Mucosa of gallbladder (tissue), 1 donor: ENCODE measurements around the gene CACNA1H. TPM values are rescaled to one million over a fixed set of nuclear protein-coding genes. Genes with fewer than 3 reads are reported as not detected.

Experiments
- DNase-seq: peaks from one replicate; pipeline ENCODE4 v3.0.0-alpha.2; 2020; ENCODE audit warnings: low spot score
- total RNA-seq: library from RNA; stranded (reverse); gene quantifications from one replicate; pipeline ENCODE4 v1.2.1, GENCODE V29; 2021
- donor health status: DM: no; HTN: no; CAD: no.

CACNA1H gene
- total RNA-seq, 1 donor from 2014 or later, result 133 TPM

DNA sequence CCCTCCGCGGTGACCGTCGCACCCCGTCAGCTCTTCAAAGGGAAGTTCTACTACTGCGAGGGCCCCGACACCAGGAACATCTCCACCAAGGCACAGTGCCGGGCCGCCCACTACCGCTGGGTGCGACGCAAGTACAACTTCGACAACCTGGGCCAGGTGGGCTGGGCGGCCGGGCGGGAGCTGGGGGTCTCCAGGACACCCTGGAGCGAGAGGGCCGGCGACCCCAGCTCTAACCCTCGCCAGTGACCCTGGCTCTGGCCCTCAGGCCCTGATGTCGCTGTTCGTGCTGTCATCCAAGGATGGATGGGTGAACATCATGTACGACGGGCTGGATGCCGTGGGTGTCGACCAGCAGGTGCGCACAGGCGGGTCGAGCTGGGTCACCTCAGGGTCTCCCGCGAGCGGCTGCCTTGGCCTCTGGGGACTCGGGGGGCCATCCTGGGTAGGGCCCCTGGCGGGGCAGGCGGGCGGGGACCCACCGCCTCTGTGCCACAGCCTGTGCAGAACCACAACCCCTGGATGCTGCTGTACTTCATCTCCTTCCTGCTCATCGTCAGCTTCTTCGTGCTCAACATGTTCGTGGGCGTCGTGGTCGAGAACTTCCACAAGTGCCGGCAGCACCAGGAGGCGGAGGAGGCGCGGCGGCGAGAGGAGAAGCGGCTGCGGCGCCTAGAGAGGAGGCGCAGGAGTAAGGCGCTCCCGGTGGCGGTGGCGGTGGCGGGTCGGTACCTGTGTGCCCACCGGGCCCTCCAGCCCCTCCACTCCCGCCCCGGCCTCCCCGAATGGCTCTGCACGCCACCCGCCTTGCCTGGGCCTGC is 58.8 kb downstream of the CACNA1H start:
- no peak for DNase-seq

DNA sequence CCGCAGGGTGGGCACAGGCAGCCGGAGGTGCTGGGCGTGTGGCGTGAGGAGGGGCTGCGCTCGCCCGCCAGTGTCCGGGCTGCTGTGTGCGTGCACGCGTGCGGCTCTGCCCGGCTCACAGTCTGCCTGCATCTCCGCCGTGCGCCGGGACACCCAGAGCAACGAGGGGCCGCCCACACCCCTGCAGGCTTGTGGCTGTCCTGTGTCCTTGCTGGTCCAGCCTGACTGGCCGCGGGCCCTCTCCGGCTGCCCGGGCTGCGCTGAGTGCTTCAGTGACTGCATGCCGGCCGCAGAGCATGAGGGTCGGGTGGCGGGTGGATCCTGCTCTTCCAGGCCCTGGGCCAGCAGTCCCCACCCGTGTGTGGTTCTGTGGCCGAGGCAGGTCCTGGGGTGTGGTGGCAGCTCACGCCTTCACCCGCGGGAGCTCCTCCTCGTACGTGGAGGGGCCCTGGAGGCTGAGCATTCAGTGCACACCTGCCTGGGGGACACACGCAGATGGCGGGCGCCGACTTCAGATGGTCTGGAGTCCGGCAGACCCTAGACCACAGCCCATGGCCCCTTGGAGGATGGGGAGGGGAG is 59.8 kb downstream of the CACNA1H start:
- no peak for DNase-seq

DNA sequence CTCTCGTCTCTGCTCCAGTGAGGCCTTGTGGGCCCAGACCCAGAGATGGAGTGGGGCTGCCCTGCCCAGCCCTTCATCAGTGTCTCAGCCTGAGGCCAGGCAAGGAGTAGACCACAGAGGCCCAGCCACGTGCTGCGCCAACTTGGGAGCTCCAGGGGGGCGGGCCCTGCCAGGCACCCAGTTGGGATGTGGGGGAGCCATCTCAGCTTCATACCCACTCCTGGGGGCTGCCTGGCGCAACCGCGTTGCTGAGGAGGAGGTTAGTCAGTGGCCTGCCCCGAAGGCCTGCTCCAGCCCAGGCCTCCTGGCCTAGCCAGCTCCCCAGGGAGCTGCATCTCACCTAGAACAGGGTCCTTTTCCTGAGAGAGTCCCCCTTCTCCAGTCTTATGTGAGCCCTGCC is 60.3 kb downstream of the CACNA1H start:
- no peak for DNase-seq

DNA sequence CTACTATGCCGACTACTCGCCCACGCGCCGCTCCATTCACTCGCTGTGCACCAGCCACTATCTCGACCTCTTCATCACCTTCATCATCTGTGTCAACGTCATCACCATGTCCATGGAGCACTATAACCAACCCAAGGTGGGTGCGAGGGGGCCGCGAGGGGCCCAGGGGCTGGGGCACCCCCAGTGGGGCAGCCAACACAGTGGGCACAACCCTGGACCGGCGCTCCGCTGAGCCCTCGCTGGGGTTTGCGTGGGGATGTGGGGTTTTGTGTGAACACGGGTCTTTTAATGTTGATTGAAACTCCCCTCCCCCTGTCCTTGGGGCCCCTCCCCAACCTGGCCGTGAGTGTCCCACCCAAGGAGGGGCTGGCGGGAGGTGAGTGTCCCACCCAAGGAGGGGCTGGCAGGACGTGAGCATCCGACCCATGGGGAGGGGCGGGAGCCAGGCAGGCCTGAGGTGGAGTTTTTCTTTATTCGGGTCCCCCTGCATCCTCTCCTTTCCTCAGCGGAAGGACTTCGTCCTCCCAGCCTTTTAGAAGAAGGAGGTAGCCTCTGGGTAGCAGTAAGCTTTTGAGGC is 61.0 kb downstream of the CACNA1H start:
- DNase-seq, result no peak

DNA sequence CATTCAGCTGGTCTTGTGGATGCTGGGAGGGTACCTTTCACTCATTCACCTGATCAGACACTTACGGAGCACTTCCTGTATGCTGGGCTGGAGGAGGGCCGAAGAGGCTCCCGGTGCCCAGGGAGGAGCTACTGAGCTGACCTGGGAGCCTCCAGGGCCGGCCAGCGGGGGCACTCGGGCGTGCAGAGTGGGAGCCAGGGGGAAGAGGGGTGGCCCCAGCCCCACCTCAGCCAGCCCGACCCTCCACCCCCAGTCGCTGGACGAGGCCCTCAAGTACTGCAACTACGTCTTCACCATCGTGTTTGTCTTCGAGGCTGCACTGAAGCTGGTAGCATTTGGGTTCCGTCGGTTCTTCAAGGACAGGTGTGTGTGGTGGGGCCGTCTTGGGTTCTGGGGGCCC is 61.8 kb downstream of the CACNA1H start:
- no peak for DNase-seq

DNA sequence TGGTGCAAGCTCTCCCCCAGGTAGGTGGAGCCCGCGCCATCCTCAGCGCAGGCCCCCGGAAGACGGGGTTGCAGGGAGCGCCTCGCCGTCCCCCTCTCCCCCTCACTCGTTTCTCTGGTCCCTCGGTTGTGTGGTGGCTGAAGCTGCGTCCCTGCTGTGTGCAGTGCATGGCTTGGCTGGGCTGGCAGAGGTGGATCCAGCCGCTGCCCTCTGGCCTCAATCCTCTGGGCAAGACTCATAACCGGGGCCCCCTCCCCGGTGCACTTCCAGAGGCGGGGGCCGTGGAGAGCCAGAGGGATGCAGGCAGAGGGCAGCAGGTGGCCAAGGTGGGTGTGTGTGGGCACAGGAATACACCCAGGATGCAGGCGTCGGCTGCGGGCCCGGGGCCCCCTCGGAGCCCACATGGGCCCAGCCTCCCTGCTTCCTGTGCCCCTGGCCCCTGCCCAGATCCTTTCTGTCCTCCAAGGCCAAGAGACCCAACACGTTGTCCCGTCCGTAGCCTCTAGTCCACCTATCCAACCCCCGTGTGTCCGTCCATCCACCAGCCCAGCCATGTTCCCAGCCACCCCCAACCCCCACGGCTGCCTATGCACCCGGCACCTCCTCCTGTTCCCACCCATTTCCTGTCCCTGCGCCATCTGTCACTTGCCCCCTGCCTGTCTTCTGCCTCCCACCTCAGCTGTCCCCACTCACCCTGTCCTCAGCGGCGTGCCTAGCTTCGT is 62.8 kb downstream of the CACNA1H start:
- no peak for DNase-seq

DNA sequence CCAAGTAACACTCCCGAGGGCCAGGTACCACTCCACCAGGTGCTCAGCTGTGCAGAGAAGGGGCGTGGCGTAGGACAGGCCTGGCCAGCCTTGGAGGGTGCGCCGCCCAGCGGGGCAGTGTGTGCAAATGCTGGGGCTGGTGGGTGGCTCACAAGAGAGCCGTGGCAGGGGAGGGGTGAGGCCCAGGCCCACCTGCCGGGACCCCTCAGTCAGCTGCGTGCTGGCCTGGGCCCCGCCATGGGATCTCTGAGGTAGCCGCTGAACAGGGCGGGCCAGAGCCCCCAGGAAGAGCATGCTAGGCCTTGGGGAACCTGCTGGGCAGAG is 63.4 kb downstream of the CACNA1H start:
- no peak for DNase-seq

DNA sequence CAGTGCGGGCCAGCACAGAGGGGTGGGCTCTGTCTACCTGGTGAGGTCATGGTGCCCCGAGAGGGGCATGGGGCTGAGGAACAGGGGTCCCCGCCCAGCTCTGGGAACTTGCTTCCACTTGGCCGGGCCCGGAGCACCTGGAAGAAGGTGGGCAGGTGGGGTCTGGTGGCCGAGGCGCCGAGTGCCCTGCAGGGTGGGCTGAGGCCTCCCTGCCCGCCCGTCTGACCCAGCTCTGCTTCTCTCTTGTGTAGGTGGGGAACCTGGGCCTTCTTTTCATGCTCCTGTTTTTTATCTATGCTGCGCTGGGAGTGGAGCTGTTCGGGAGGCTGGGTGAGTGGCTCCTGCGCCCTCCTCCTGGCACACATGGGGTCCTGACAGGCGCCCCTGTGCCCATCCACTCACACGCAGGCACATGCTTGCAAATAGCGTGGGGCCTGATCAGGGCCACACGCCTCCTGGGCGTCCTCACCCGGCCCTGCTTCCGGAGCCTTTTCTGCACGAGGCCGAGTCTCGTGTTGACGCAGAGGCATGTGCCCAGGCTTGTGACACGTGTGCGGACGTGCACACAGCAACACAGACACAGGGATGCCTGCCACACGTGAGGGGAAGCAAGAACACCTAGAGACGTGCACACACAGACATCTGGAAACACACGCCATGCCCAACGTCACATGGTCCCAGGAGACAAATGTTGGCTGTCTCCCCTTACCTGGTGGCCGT is 63.9 kb downstream of the CACNA1H start:
- DNase-seq, result no peak

DNA sequence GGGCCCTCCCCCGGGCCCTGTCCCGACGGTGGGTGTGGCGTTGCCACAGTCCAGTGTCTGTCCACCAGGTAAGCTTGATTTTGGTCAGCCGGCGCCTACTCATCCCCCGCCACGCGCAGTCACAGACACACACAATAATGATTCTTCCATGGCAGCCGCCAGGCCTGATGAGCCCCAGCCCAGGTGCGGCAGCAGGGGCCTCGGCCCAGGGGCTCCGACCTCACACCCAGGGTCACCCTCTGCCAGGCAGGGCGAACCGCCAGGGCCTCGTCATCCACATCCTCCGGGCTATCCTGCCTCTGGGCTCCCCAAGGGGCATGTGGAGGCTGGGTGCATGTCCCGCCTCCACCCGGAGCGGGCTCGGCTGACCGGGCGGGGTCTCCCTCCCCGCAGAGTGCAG is 64.6 kb downstream of the CACNA1H start:
- DNase-seq, result no peak

DNA sequence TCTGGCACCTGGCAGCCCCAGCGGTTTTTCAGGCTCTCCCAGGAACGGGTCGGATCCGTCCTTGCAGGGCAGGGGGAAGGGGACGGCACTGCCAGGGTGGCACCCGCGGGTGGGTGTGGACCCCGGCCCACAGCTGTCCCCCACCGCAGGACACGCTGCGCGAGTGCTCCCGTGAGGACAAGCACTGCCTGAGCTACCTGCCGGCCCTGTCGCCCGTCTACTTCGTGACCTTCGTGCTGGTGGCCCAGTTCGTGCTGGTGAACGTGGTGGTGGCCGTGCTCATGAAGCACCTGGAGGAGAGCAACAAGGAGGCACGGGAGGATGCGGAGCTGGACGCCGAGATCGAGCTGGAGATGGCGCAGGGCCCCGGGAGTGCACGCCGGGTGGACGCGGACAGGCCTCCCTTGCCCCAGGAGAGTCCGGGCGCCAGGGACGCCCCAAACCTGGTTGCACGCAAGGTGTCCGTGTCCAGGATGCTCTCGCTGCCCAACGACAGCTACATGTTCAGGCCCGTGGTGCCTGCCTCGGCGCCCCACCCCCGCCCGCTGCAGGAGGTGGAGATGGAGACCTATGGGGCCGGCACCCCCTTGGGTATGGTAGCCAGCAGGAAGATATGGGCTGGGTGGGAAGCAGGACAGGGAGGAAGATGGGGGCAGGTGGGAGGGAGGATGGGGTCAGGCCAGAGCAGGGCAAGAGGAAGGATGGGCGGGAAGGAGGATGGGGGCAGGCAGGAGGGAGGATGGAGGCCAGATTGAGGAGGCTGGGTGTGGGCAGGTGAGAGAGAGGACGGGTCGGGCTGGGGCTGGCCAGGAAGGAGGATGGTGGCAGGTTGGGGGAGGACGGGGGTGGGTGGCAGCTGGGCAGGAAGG is 65.4 kb downstream of the CACNA1H start:
- DNase-seq, result no peak

DNA sequence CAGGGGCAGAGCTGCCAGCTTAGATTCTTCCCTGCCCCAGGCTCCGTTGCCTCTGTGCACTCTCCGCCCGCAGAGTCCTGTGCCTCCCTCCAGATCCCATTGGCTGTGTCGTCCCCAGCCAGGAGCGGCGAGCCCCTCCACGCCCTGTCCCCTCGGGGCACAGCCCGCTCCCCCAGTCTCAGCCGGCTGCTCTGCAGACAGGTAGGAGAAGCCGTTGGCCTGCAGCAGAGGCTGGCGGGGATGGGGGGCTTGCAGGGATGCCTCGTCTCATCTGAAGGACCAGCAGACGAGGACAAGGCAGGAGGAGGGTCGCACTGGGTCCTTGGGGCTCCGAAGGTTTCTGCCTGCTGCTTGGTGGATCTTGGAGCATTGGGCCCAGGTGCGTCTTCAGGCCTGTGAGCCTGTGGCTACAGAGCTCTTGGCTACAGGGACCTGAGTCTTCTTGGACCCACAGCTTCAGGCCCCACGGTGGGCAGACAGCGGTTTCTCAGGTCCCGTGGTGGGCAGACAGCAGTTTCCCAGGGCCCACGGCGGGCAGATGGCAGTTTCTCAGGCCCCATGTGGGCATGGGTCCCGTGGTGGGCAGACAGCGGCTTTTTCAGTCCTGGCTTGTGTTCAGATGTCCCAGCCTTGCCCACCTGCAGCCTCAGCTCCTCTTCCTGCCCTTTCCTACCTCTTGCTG is 66.2 kb downstream of the CACNA1H start:
- no peak for DNase-seq

DNA sequence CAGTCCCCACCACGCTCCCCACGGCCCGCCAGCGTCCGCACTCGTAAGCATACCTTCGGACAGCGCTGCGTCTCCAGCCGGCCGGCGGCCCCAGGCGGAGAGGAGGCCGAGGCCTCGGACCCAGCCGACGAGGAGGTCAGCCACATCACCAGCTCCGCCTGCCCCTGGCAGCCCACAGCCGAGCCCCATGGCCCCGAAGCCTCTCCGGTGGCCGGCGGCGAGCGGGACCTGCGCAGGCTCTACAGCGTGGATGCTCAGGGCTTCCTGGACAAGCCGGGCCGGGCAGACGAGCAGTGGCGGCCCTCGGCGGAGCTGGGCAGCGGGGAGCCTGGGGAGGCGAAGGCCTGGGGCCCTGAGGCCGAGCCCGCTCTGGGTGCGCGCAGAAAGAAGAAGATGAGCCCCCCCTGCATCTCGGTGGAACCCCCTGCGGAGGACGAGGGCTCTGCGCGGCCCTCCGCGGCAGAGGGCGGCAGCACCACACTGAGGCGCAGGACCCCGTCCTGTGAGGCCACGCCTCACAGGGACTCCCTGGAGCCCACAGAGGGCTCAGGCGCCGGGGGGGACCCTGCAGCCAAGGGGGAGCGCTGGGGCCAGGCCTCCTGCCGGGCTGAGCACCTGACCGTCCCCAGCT is 67.3 kb downstream of the CACNA1H start:
- DNase-seq, result no peak

DNA sequence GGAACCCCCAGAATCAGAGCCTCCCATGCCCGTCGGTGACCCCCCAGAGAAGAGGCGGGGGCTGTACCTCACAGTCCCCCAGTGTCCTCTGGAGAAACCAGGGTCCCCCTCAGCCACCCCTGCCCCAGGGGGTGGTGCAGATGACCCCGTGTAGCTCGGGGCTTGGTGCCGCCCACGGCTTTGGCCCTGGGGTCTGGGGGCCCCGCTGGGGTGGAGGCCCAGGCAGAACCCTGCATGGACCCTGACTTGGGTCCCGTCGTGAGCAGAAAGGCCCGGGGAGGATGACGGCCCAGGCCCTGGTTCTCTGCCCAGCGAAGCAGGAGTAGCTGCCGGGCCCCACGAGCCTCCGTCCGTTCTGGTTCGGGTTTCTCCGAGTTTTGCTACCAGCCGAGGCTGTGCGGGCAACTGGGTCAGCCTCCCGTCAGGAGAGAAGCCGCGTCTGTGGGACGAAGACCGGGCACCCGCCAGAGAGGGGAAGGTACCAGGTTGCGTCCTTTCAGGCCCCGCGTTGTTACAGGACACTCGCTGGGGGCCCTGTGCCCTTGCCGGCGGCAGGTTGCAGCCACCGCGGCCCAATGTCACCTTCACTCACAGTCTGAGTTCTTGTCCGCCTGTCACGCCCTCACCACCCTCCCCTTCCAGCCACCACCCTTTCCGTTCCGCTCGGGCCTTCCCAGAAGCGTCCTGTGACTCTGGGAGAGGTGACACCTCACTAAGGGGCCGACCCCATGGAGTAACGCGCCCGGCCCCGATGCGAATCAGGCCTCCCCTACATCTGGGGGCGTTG is 68.1 kb downstream of the CACNA1H start:
- DNase-seq, result no peak

DNA sequence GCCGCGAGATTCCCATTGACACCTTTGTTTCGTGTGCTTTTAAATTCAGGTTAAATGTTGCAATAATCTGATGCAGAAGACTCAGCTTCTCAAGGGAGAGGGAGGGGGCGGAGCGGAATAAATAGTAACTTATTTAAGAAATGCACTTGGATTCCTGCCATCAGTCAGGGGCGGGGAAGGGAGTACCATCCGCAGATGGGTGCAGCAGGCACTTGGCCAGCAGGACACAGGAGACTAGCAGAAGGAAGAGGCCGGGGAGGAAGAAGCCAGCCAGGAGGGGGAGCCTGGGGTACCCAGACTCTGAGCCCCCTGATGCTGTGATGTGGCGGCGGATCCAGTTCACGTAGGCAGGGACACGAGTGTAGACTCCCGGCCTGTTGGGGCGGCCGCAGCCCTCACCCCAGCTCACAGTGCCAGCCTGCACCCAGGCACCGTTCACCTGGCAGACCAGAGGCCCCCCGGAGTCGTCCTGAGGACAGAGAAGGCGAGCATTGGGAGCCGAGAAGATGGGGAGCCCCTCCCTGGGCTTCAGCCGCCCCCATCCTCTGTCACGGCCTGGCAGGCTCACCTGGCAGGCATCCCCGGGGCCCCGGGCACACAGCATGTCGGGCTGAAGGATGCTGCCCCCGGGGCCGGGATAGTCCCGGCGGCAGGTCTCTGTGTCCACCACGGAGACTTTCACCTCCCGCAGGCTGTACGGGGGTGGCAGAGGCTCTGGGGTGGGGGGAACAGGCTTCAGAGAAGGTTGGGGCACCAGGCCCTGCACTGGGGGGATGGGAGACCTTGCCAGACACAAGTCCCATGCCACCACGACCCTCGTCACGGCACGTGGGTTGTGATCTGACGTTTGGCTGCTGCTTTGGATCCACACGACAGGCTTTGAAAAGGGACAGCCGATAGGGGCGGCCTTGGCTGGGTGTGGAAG is 69.0 kb downstream of the CACNA1H start:
- peak; percentile 44 for DNase-seq

DNA sequence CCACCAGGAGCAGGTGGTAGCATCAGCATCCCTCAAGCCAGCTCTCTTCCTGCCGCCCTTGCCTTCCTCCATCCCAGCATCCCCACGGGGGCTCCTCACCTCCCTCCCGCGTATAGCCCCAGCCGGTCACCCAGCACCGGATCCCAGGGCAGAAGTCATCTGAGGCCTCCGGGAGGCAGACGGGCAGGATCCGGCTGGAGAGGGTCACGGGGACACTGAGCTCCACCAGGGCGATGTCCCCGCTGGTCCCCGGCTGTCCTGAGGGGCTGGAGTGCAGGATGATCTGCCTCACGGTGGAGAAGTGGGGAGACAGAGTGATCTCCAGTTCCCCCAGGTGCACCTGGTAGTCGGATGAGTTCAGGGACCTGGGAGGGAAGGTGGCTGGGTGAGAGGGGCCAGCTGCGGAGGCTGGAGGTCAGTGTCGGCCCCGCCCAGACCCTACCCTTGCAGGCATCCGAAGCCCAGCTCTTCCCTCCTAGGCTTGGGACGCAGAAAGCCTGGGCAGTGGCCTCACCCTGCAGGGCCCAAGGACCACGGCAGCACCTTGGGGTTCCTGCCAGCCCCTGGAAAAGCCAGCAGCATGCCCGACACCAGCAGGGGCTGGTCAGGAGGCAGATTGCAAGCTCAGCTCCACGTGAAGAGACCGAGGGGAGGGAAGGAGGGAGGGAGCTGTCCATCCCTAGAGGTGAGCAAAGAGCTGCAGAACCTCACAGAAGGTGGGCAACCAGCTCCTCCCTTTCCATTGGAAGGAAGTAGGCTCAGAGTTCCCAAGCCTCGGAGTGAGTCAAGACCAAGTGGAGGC is 69.8 kb downstream of the CACNA1H start:
- no peak for DNase-seq

DNA sequence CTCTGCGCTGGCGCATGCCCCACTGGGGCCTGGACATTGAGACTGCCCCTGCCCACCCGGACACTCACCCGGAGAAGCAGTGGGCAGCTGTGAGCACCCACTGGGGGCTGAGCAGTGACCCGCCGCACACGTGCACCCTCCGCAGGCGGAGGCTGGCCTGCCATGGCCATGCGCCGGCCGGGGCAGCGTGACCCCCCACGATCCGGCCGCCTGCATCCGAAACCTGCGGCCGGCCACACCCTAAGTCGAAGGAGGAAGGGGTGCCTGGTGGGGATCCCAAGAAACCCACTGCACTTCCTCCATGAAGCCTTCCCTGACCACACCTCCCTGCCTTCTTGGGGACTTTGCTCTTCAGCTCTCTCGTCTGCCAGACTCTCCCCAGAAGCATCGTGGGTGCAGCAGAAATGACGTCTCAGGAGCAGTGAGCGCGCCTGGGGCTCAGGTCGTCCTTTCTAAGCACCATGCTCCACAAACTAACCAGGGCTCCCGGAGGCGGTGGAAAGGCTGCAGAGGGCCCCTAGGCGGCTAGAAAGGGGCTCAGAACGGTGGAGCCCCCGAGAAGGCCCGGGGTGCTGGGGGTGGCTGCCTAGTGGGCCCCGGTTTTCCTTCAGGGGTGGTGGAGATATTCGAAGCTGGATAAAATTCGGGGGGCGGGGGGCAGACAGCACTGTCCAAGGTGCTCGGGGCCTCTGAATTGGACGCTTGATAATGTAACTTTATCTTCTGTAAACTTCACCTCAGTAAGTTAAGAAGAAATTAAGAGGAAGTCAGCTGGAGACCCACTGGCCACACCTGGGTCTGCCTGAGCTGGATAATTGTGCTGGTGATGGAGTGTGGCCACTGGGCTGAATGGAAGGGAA is 70.7 kb downstream of the CACNA1H start:
- DNase-seq, result no peak
